GM18517 (cell line): Measurements from ENCODE around the gene MRPS7.
"Not testable (repeated sequence)": the region's sequence is repeated elsewhere in the genome, so short reads cannot be mapped to it uniquely, and the experiment has no call there.

Experiments
- ATAC-seq: cut with Tn5 transposase; IDR thresholded peaks from one replicate; pipeline ENCODE4 v1.9.1; 2021; ENCODE audit warnings: mild to moderate bottlenecking, moderate library complexity; ENCODE audit not compliant: unreplicated experiment

MRPS7 gene

GRCh38 chr17:75242461-75243042 is 19.1 kb upstream of the MRPS7 start:
- no peak for ATAC-seq

- ATAC-seq = no peak
Measured at GRCh38 chr17:75244133-75244866, 17.4 kb upstream of the MRPS7 start.

- ATAC-seq = no peak
Measured at GRCh38 chr17:75245011-75245410, 16.7 kb upstream of the MRPS7 start.

- no peak for ATAC-seq
Measured at GRCh38 chr17:75246404-75246803, 15.3 kb upstream of the MRPS7 start.

GRCh38 chr17:75249564-75249963 is 12.1 kb upstream of the MRPS7 start:
- no peak for ATAC-seq

GRCh38 chr17:75250009-75250471 is 11.6 kb upstream of the MRPS7 start:
- peak; percentile 87 for ATAC-seq

GRCh38 chr17:75252039-75252816 is 9.5 kb upstream of the MRPS7 start:
- no peak for ATAC-seq

- not testable (repeated sequence) for ATAC-seq
Measured at GRCh38 chr17:75255954-75256698, 5.6 kb upstream of the MRPS7 start.

GRCh38 chr17:75257228-75257627 is 4.5 kb upstream of the MRPS7 start:
- not testable (repeated sequence) for ATAC-seq

GRCh38 chr17:75260641-75261335 is 891 bp upstream of the MRPS7 start:
- ATAC-seq = peak; percentile 29

GRCh38 chr17:75262112-75262606 is 480 bp downstream of the MRPS7 start:
- peak; percentile 1 for ATAC-seq

GRCh38 chr17:75263055-75263454 is 1.4 kb downstream of the MRPS7 start:
- ATAC-seq = no peak

GRCh38 chr17:75265614-75266315 is 4.1 kb downstream of the MRPS7 start:
- ATAC-seq = no peak

GRCh38 chr17:75266316-75267152 is 4.9 kb downstream of the MRPS7 start:
- no peak for ATAC-seq

GRCh38 chr17:75267153-75267410 is 5.4 kb downstream of the MRPS7 start:
- ATAC-seq = no peak

GRCh38 chr17:75267411-75268232 is 5.9 kb downstream of the MRPS7 start:
- no peak for ATAC-seq

GRCh38 chr17:75269844-75270217 is 8.2 kb downstream of the MRPS7 start:
- no peak for ATAC-seq
